ENCODE measurements around the gene ADPGK. TPM values are rescaled to one million over a fixed set of nuclear protein-coding genes. Genes with fewer than 3 reads are reported as not detected.

Gene ADPGK
- total RNA-seq, 1 donor from 2014 or later = 41.8 TPM

DNA sequence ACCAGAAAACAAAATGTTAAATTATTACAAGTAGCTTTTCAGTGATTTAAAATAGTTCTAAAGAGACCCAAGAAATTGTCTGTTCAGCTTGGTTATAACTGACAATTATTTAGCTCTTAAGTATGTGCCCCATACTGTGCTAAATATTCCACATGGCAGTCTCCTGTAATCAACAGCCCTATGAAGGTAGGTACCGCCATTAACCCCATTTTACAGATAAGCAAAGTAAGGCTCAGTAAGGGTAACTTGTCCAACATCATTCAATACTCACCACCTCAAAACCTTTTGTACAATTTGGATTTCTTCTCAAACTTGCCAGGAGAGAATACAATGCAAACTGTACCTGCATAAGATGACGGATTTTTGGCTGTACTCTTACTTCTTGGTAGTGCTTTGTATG is 33.9 kb downstream of the ADPGK start:
- Mint-ChIP-seq H3K9me3 (peaks cover 5% of the 10 kb centered on the region), H3K27ac (ENCODE audit: unreplicated experiment) (no peak overlapping the region), H3K36me3 (ENCODE audit: low read depth) (peaks cover 13% of the 10 kb centered on the region), H3K27me3 (ENCODE audit: low read depth) (no peaks in the 10 kb centered on the region), H3K4me1 (no peaks in the 10 kb centered on the region), H3K4me3 (no peak overlapping the region)
- DNase-seq (ENCODE audit: low read depth, low spot score) = no peak
- no peak for TF ChIP-seq CTCF (conservative IDR thresholded peaks at IDR 0.05)

GRCh38 chr15:72740219-72740618 is 43.3 kb downstream of the ADPGK start:
- no peak overlapping the region for H3K4me3 Mint-ChIP-seq
- no peak overlapping the region for H3K27ac Mint-ChIP-seq (ENCODE audit: unreplicated experiment)
- no peaks in the 10 kb centered on the region for H3K27me3 Mint-ChIP-seq (ENCODE audit: low read depth)
- TF ChIP-seq CTCF (conservative IDR thresholded peaks at IDR 0.05) = no peak
- peaks cover 27% of the 10 kb centered on the region for H3K36me3 Mint-ChIP-seq (ENCODE audit: low read depth)
- no peaks in the 10 kb centered on the region for H3K4me1 Mint-ChIP-seq
- H3K9me3 Mint-ChIP-seq = no peaks in the 10 kb centered on the region
- DNase-seq (ENCODE audit: low read depth, low spot score) = no peak

- no peak for DNase-seq (ENCODE audit: low read depth, low spot score)
- no peak for TF ChIP-seq CTCF (conservative IDR thresholded peaks at IDR 0.05)
- Mint-ChIP-seq H3K9me3 (no peaks in the 10 kb centered on the region), H3K4me1 (no peaks in the 10 kb centered on the region), H3K27ac (ENCODE audit: unreplicated experiment) (no peak overlapping the region), H3K36me3 (ENCODE audit: low read depth) (peaks cover 31% of the 10 kb centered on the region), H3K4me3 (no peak overlapping the region), H3K27me3 (ENCODE audit: low read depth) (no peaks in the 10 kb centered on the region)
Measured at GRCh38 chr15:72737723-72738122, 45.8 kb downstream of the ADPGK start.

DNA sequence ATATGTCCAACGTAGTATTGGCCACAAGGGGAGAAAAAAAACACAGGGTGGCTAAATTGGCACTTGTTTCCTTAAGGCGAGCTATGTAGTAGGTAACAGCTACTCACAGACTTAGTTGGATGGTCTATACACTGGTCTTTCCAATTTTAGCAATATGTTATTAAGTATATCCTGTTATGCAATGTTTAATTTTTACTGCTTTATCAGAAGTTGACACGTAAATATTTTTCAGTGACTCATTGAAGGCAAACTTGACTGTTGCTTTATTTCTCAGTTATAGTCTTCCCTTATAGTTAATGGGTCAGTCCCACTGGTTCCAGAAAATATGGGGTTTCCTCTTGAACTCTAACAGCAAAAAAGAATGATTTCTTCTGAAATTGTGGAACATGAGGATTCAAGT is 46.5 kb downstream of the ADPGK start:
- H3K36me3 Mint-ChIP-seq (ENCODE audit: low read depth) = peaks cover 31% of the 10 kb centered on the region

GRCh38 chr15:72735111-72735510 is 48.4 kb downstream of the ADPGK start:
- H3K4me1 Mint-ChIP-seq = no peaks in the 10 kb centered on the region
- no peak for DNase-seq (ENCODE audit: low read depth, low spot score)
- H3K9me3 Mint-ChIP-seq = no peaks in the 10 kb centered on the region
- H3K4me3 Mint-ChIP-seq = no peak overlapping the region
- H3K36me3 Mint-ChIP-seq (ENCODE audit: low read depth) = peaks cover 20% of the 10 kb centered on the region
- H3K27me3 Mint-ChIP-seq (ENCODE audit: low read depth) = no peaks in the 10 kb centered on the region
- TF ChIP-seq CTCF (conservative IDR thresholded peaks at IDR 0.05) = no peak
- H3K27ac Mint-ChIP-seq (ENCODE audit: unreplicated experiment) = no peak overlapping the region

More for the DNA sequence above, 46.5 kb downstream of the ADPGK start:
- DNase-seq (ENCODE audit: low read depth, low spot score) = no peak
- Mint-ChIP-seq H3K27ac (ENCODE audit: unreplicated experiment) (no peak overlapping the region), H3K27me3 (ENCODE audit: low read depth) (no peaks in the 10 kb centered on the region), H3K9me3 (no peaks in the 10 kb centered on the region), H3K4me1 (no peaks in the 10 kb centered on the region), H3K4me3 (no peak overlapping the region)
- TF ChIP-seq CTCF (conservative IDR thresholded peaks at IDR 0.05) = no peak
